Tibial artery (tissue), 4 donors: Measurements from ENCODE around the gene GRIA4.

Experiments
- DNase-seq, 2 donors: peaks; one replicate each; pipeline ENCODE4 v3.0.0-alpha.2; 2019
- H3K27ac ChIP-seq, 2 donors: fragments of 200-600 bp; sonication (generic) in 1 of 2; 1 replicate in 1 of 2; 2 replicates in 1 of 2; pipeline ENCODE4 v1.5.1; 2018 to 2019; ENCODE audit warnings: mild to moderate bottlenecking in 1 of 2
- H3K27me3 ChIP-seq, 2 donors: fragments of 200-600 bp; sonication (generic) in 1 of 2; one replicate each; pipeline versions ENCODE4 v1.5.1 to v1.6.0; 2016 to 2019
- H3K36me3 ChIP-seq, 3 donors: fragments of 200-600 bp; sonication (generic) in 2 of 3; one replicate each; pipeline ENCODE4 v1.5.1; 2016 to 2019; ENCODE audit warnings: mild to moderate bottlenecking in 2 of 3
- H3K4me1 ChIP-seq, 4 donors: fragments of 200-600 bp; sonication (generic) in 2 of 4; 1 replicate in 3 of 4; 2 replicates in 1 of 4; pipeline ENCODE4 v1.5.1; 2016 to 2019
- H3K4me3 ChIP-seq, 2 donors: fragments of 200-600 bp; sonication (generic) in 1 of 2; 1 replicate in 1 of 2; 2 replicates in 1 of 2; pipeline ENCODE4 v1.5.1; 2018 to 2019; ENCODE audit warnings: mild to moderate bottlenecking in 2 of 2
- H3K9me3 ChIP-seq, 3 donors: fragments of 200-600 bp; sonication (generic) in 1 of 3; one replicate each; pipeline ENCODE4 v1.5.1; 2016 to 2019
- CTCF ChIP-seq, 2 experiments: fragments of 200-600 bp in 1 of 2; fragments of 450-650 bp in 1 of 2; IDR thresholded peaks; one replicate each; pipeline ENCODE4 v1.5.1; 2017 to 2019; ENCODE audit warnings: antibody characterized with exemption in 2 of 2, mild to moderate bottlenecking in 1 of 2, moderate library complexity in 1 of 2
- intact Hi-C: fragments of 100-400 bp; cut with DNase I; formaldehyde crosslinking; loops from one replicate; pipeline ENCODE4 v1.15.0; 2023; ENCODE audit warnings: low total_unique reads

GRIA4 gene

GRCh38 chr11:105665281-105665680 is 55.4 kb downstream of the GRIA4 start:
- Histone ChIP-seq H3K27ac (no peak overlapping the region), H3K4me3 (no peak overlapping the region), H3K9me3 (no peaks in the 10 kb centered on the region), H3K4me1 (no peaks in the 10 kb centered on the region), H3K36me3 (no peaks in the 10 kb centered on the region), H3K27me3 (no peaks in the 10 kb centered on the region)
- no peak for DNase-seq
- TF ChIP-seq CTCF (IDR thresholded peaks at IDR 0.05), result no peak
- intact Hi-C loops, result no loop called here

- H3K4me1 ChIP-seq, result no peaks in the 10 kb centered on the region
- no peak for DNase-seq
- H3K27me3 ChIP-seq, result no peaks in the 10 kb centered on the region
- no peaks in the 10 kb centered on the region for H3K9me3 ChIP-seq
- no peak overlapping the region for H3K27ac ChIP-seq
- intact Hi-C loops, result no loop called here
- H3K36me3 ChIP-seq, result no peaks in the 10 kb centered on the region
- H3K4me3 ChIP-seq, result no peak overlapping the region
- TF ChIP-seq CTCF (IDR thresholded peaks at IDR 0.05), result no peak
Observed at GRCh38 chr11:105667441-105667840, 57.6 kb downstream of the GRIA4 start.

GRCh38 chr11:105670811-105671210 is 60.9 kb downstream of the GRIA4 start:
- TF ChIP-seq CTCF (IDR thresholded peaks at IDR 0.05), result no peak
- Histone ChIP-seq H3K4me1 (no peaks in the 10 kb centered on the region), H3K4me3 (no peak overlapping the region), H3K27me3 (no peaks in the 10 kb centered on the region), H3K9me3 (no peaks in the 10 kb centered on the region), H3K27ac (no peak overlapping the region), H3K36me3 (no peaks in the 10 kb centered on the region)
- intact Hi-C loops, result no loop called here
- DNase-seq, result no peak

GRCh38 chr11:105673089-105673488 is 63.2 kb downstream of the GRIA4 start:
- no peak for TF ChIP-seq CTCF (IDR thresholded peaks at IDR 0.05)
- H3K36me3 ChIP-seq, result no peaks in the 10 kb centered on the region
- no peak overlapping the region for H3K4me3 ChIP-seq
- no peaks in the 10 kb centered on the region for H3K9me3 ChIP-seq
- H3K27ac ChIP-seq, result no peak overlapping the region
- no peaks in the 10 kb centered on the region for H3K27me3 ChIP-seq
- intact Hi-C loops, result no loop called here
- DNase-seq, result no peak
- no peaks in the 10 kb centered on the region for H3K4me1 ChIP-seq

- Histone ChIP-seq H3K36me3 (no peaks in the 10 kb centered on the region), H3K27ac (no peak overlapping the region), H3K4me3 (no peak overlapping the region), H3K4me1 (no peaks in the 10 kb centered on the region), H3K27me3 (no peaks in the 10 kb centered on the region), H3K9me3 (no peaks in the 10 kb centered on the region)
- TF ChIP-seq CTCF (IDR thresholded peaks at IDR 0.05), result no peak
- intact Hi-C loops, result no loop called here
- no peak for DNase-seq
Observed at GRCh38 chr11:105689631-105690030, 79.8 kb downstream of the GRIA4 start.

- H3K4me1 ChIP-seq, result no peaks in the 10 kb centered on the region
- no peak for TF ChIP-seq CTCF (IDR thresholded peaks at IDR 0.05)
- H3K9me3 ChIP-seq, result no peaks in the 10 kb centered on the region
- no peak overlapping the region for H3K27ac ChIP-seq
- no peak overlapping the region for H3K4me3 ChIP-seq
- H3K36me3 ChIP-seq, result no peaks in the 10 kb centered on the region
- H3K27me3 ChIP-seq, result no peaks in the 10 kb centered on the region
- DNase-seq, result no peak
- intact Hi-C loops, result no loop called here
Observed at GRCh38 chr11:105690467-105690866, 80.6 kb downstream of the GRIA4 start.
